IMR-90 (cell line): ENCODE data around the gene TRPV3. TPM values are rescaled to one million over a fixed set of nuclear protein-coding genes. Genes with fewer than 3 reads are reported as not detected.

Source experiments
- ATAC-seq: fragments of 200-7000 bp; cut with Tn5 transposase; 2 replicates; pipeline ENCODE4 v1.9.1; 2020; ENCODE audit warnings: low read depth, mild to moderate bottlenecking, moderate library complexity
- BruUV-seq: library from RNA; stranded (reverse); fragments of 400-500 nt; replicated peaks from 2 replicates; lab custom pipeline; 2021; lab: Mats Ljungman, UMichigan
- CTCF ChIA-PET: fragments of 300-600 bp; formaldehyde crosslinking; extraction: SDS; loops from one replicate; lab custom pipeline; 2021; ENCODE audit warnings: antibody characterized with exemption; lab: Yijun Ruan, JAX
- POLR2A ChIA-PET: fragments of 300-600 bp; sonication (Branson Sonifier 250); formaldehyde crosslinking; loops from one replicate; lab custom pipeline; 2022; ENCODE audit warnings: antibody characterized with exemption; ENCODE audit not compliant: unreplicated experiment; lab: Charles Lee
- DNase-seq: peaks from one replicate; pipeline ENCODE4 v3.0.0; 2013
- H2AFZ ChIP-seq: replicated peaks from 2 replicates; pipeline ENCODE3; 2013; ENCODE audit warnings: low read length, mild to moderate bottlenecking; ENCODE audit not compliant: poor library complexity
- H2AK5ac ChIP-seq: 2 replicates; pipeline ENCODE4 v1.6.1; 2013; ENCODE audit warnings: low read depth, low read length, inconsistent platforms
- H2AK9ac ChIP-seq: replicated peaks from 2 replicates; pipeline ENCODE3; 2013; ENCODE audit warnings: mild to moderate bottlenecking, low read depth, low read length, moderate library complexity; ENCODE audit not compliant: poor library complexity
- H2BK120ac ChIP-seq: 2 replicates; pipeline ENCODE4 v1.6.1; 2013; ENCODE audit warnings: low read depth, low read length, inconsistent platforms
- H2BK15ac ChIP-seq: 3 replicates; pipeline ENCODE4 v1.6.1; 2013; ENCODE audit warnings: low read depth, low read length, inconsistent platforms
- H2BK20ac ChIP-seq: 2 replicates; pipeline ENCODE4 v1.6.1; 2013; ENCODE audit warnings: low read depth, mild to moderate bottlenecking, inconsistent platforms, low read length, moderate library complexity
- H2BK5ac ChIP-seq: 2 replicates; pipeline ENCODE4 v1.6.1; 2013; ENCODE audit warnings: mild to moderate bottlenecking, low read depth, low read length, inconsistent platforms; ENCODE audit not compliant: poor library complexity, severe bottlenecking
- H3K14ac ChIP-seq: replicated peaks from 2 replicates; pipeline ENCODE4 v1.6.1; 2013; ENCODE audit warnings: low read depth, low read length, inconsistent platforms
- H3K18ac ChIP-seq: 2 replicates; pipeline ENCODE4 v1.6.1; 2013; ENCODE audit warnings: low read depth, low read length, control low read depth
- H3K23ac ChIP-seq: 2 replicates; pipeline ENCODE4 v1.6.1; 2013; ENCODE audit warnings: low read depth, low read length, inconsistent platforms
- H3K27ac ChIP-seq: 2 replicates; pipeline ENCODE4 v1.5.1; 2013; ENCODE audit warnings: mild to moderate bottlenecking, control low read depth, low read length; ENCODE audit not compliant: insufficient read depth
- H3K27me3 ChIP-seq: 2 replicates; pipeline ENCODE4 v1.6.1; 2013; ENCODE audit warnings: low read length; ENCODE audit not compliant: control insufficient read depth, insufficient read depth
- H3K36me3 ChIP-seq: 2 replicates; pipeline ENCODE4 v1.6.1; 2013; ENCODE audit warnings: low read length, mixed read lengths; ENCODE audit not compliant: control insufficient read depth, insufficient read depth
- H3K4ac ChIP-seq: 2 replicates; pipeline ENCODE4 v1.6.1; 2013; ENCODE audit warnings: low read depth, low read length, inconsistent platforms
- H3K4me1 ChIP-seq: 2 replicates; pipeline ENCODE4 v1.6.1; 2013; ENCODE audit warnings: low read length, mixed read lengths; ENCODE audit not compliant: control insufficient read depth, insufficient read depth
- H3K4me2 ChIP-seq: 2 replicates; pipeline ENCODE4 v1.6.1; 2013; ENCODE audit warnings: low read depth, mild to moderate bottlenecking, control low read depth, low read length, moderate library complexity
- H3K4me3 ChIP-seq: 2 replicates; pipeline ENCODE4 v1.5.1; 2013; ENCODE audit warnings: low read depth, mild to moderate bottlenecking, control low read depth, low read length, moderate library complexity; ENCODE audit not compliant: insufficient read depth
- H3K56ac ChIP-seq: 2 replicates; pipeline ENCODE4 v1.6.1; 2013; ENCODE audit warnings: low read length, inconsistent platforms; ENCODE audit not compliant: insufficient read depth; ENCODE audit errors: extremely low read depth
- H3K79me1 ChIP-seq, 2 experiments: 2 replicates each; pipeline ENCODE4 v1.6.1; 2013; ENCODE audit warnings: low read length in 2 of 2, inconsistent platforms in 1 of 2, low read depth in 1 of 2
- H3K9ac ChIP-seq: 2 replicates; pipeline ENCODE4 v1.6.1; 2013; ENCODE audit warnings: low read depth, low read length, control low read depth
- H3K9me1 ChIP-seq: 2 replicates; pipeline ENCODE4 v1.6.1; 2013; ENCODE audit warnings: low read length, inconsistent platforms; ENCODE audit not compliant: insufficient read depth
- H3K9me3 ChIP-seq: 2 replicates; pipeline ENCODE4 v1.6.1; 2013; ENCODE audit warnings: low read length; ENCODE audit not compliant: control insufficient read depth, insufficient read depth
- H4K20me1 ChIP-seq: 2 replicates; pipeline ENCODE4 v1.6.1; 2013; ENCODE audit warnings: low read length, inconsistent platforms; ENCODE audit not compliant: insufficient read depth
- H4K5ac ChIP-seq: 2 replicates; pipeline ENCODE4 v1.6.1; 2013; ENCODE audit warnings: mild to moderate bottlenecking, low read depth, low read length, control low read depth
- H4K8ac ChIP-seq, 2 experiments: 2 replicates each; pipeline ENCODE4 v1.6.1; 2013; ENCODE audit warnings: low read depth in 2 of 2, low read length in 2 of 2, control low read depth in 1 of 2, inconsistent platforms in 1 of 2
- H4K91ac ChIP-seq: 2 replicates; pipeline ENCODE4 v1.6.1; 2013; ENCODE audit warnings: low read depth, low read length, inconsistent platforms; ENCODE audit not compliant: insufficient read depth
- CEBPB ChIP-seq: IDR thresholded peaks from 2 replicates; pipeline ENCODE4 v1.6.1; 2012; ENCODE audit warnings: low read depth, low read length, improper control_type of control experiment
- CTCF ChIP-seq: conservative IDR thresholded peaks from 2 replicates; pipeline ENCODE4 v1.5.1; 2012; ENCODE audit warnings: mild to moderate bottlenecking, low read depth, low read length, improper control_type of control experiment
- FOS ChIP-seq: fragments of 150-350 bp; IDR thresholded peaks from 2 replicates; pipeline ENCODE4 v1.6.1; 2016; ENCODE audit warnings: low read depth, low read length
- MAFK ChIP-seq: IDR thresholded peaks from 2 replicates; pipeline ENCODE4 v1.6.1; 2012; ENCODE audit warnings: low read depth, low read length, improper control_type of control experiment
- MAZ ChIP-seq: IDR thresholded peaks from 2 replicates; pipeline ENCODE4 v1.6.1; 2012; ENCODE audit warnings: low read depth, mild to moderate bottlenecking, low read length, improper control_type of control experiment, moderate library complexity, borderline replicate concordance
- MXI1 ChIP-seq: IDR thresholded peaks from 2 replicates; pipeline ENCODE4 v1.6.1; 2012; ENCODE audit warnings: low read depth, mild to moderate bottlenecking, low read length, moderate library complexity, borderline replicate concordance
- NFE2L2 ChIP-seq: fragments of 150-350 bp; IDR thresholded peaks from 2 replicates; pipeline ENCODE4 v1.6.1; 2016; ENCODE audit warnings: low read depth, mild to moderate bottlenecking, low read length
- RCOR1 ChIP-seq: IDR thresholded peaks from 2 replicates; pipeline ENCODE4 v1.6.1; 2012; ENCODE audit warnings: mild to moderate bottlenecking, low read length, improper control_type of control experiment; ENCODE audit not compliant: insufficient replicate concordance
- RFX5 ChIP-seq: IDR thresholded peaks from 2 replicates; pipeline ENCODE4 v1.8.0; 2012; ENCODE audit warnings: low read depth, mild to moderate bottlenecking, low read length, moderate library complexity
- SMC3 ChIP-seq: fragments of 150-350 bp; IDR thresholded peaks from 2 replicates; pipeline ENCODE4 v1.6.1; 2016; ENCODE audit warnings: low read depth, mild to moderate bottlenecking, antibody characterized with exemption, low read length, moderate library complexity
- USF2 ChIP-seq: fragments of 150-350 bp; IDR thresholded peaks from 2 replicates; pipeline ENCODE4 v1.6.1; 2017; ENCODE audit warnings: mild to moderate bottlenecking, antibody characterized with exemption, low read length, low read depth
- WGBS, 2 experiments: methylation state at CpG; one replicate each; pipeline versions ENCODE4 v1.1.5 to v1.1.7; 2013; ENCODE audit warnings: missing lambda C conversion rate in 2 of 2; ENCODE audit not compliant: insufficient read length in 1 of 2; ENCODE audit errors: extremely low coverage in 2 of 2; 5-methylcytosine and 5-hydroxymethylcytosine counted together
- dilution Hi-C: fragments of 300-500 bp; cut with HindIII; formaldehyde crosslinking; loops from one replicate; pipeline ENCODE4 v1.14.3; 2018; ENCODE audit warnings: low sequenced_read_pairs; ENCODE audit not compliant: unreplicated experiment
- in situ Hi-C: fragments of 300-500 bp; cut with MboI; formaldehyde crosslinking; loops from 3 replicates; pipeline ENCODE4 v1.14.3; 2019; ENCODE audit warnings: low sequenced_read_pairs, inconsistent platforms, mixed read lengths
- intact Hi-C: fragments of 100-400 bp; cut with micrococcal nuclease; formaldehyde crosslinking; loops from 2 replicates; pipeline ENCODE4 v1.10.0; 2022
- polyA plus RNA-seq, 3 experiments: library from polyadenylated mRNA; depleted of rRNA; stranded (reverse); fragments of >200 nt; gene quantifications; 2 replicates each; pipeline ENCODE4 v1.2.3, GENCODE V29; 2012; ENCODE audit warnings: low replicate concordance in 1 of 3
- total RNA-seq: library from RNA; depleted of rRNA; stranded (reverse); fragments of >200 nt; gene quantifications from 2 replicates; pipeline ENCODE4 v1.2.3, GENCODE V29; 2012

TRPV3 gene
- total and polyA plus RNA-seq, 2 of the 4 experiments (the other 2 are of a cell fraction) = 0.18 to 0.26 TPM

GRCh38 chr17:3471599-3471998, 86.0 kb downstream of the TRPV3 start, which contains the start of gene SPATA22:
TSS of gene SPATA22 (minus strand) at chr17:3471819. CDS start at chr17:3469325, 2,494 bp downstream.
- Histone ChIP-seq H4K5ac (no peak within 1 kb of the TSS), H2BK15ac (no peak within 1 kb of the TSS), H2AK9ac (no peak within 1 kb of the TSS), H2AK5ac (no peak within 1 kb of the TSS), H4K91ac (no peak within 1 kb of the TSS), H3K9ac (no peak within 1 kb of the TSS), H2BK20ac (no peak within 1 kb of the TSS), H4K8ac (no peak within 1 kb of the TSS), H3K27ac (no peak within 1 kb of the TSS), H3K4me2 (no peak within 1 kb of the TSS), H3K4me3 (no peak within 1 kb of the TSS), H3K79me1 (no peaks in the 10 kb centered on the region), H3K14ac (no peak within 1 kb of the TSS), H3K36me3 (no peaks in the 10 kb centered on the region), H3K27me3 (no peaks in the 10 kb centered on the region), H3K18ac (no peak within 1 kb of the TSS), H3K9me3 (peaks cover 3% of the 10 kb centered on the region; the same call in 1 of the 2 replicates), H3K9me1 (no peaks in the 10 kb centered on the region), H3K4me1 (no peaks in the 10 kb centered on the region), H2AFZ (no peak within 1 kb of the TSS), H3K56ac (no peak within 1 kb of the TSS), H2BK120ac (no peak within 1 kb of the TSS), H3K23ac (no peak within 1 kb of the TSS), H2BK5ac (no peak within 1 kb of the TSS), H4K20me1 (no peaks in the 10 kb centered on the region), H3K4ac (no peak within 1 kb of the TSS)
- intact Hi-C loops = no loop called here
- CTCF ChIA-PET = no interaction called here
- WGBS, 2 experiments = 96% methylated on average over 31 of the region's 38 CpGs; no CpG with 5 or more reads in 1 of the 2 experiments
- no peak for DNase-seq
- POLR2A ChIA-PET = no interaction called here
- in situ Hi-C loops = no loop called here
- no TSS peak for BruUV-seq
- dilution Hi-C loops = no loop called here
- TF ChIP-seq SMC3 (no peak), FOS (no peak), RCOR1 (no peak), MAZ (no peak), CEBPB (no peak), NFE2L2 (no peak), CTCF (no peak), USF2 (no peak), MXI1 (no peak), RFX5 (no peak), MAFK (no peak)
- ATAC-seq = no peak
